ENCODE measurements around the gene ABCC1.

- TF ChIP-seq CTCF (IDR thresholded peaks at IDR 0.05) (no peak), HMGXB4 (CRISPR knock-in tag; IDR thresholded peaks at IDR 0.05) (no peak), JUN (CRISPR knock-in tag; IDR thresholded peaks at IDR 0.05) (no peak), ZMAT4 (CRISPR knock-in tag; IDR thresholded peaks at IDR 0.05) (no peak), ELF4 (CRISPR knock-in tag; IDR thresholded peaks at IDR 0.05; ENCODE audit: low read depth) (no peak), ERG (CRISPR knock-in tag; IDR thresholded peaks at IDR 0.05) (no peak), GRHL2 (CRISPR knock-in tag; IDR thresholded peaks at IDR 0.05; ENCODE audit: insufficient replicate concordance, severe bottlenecking) (no peak), PRRX2 (CRISPR knock-in tag; IDR thresholded peaks at IDR 0.05) (no peak), ATF2 (CRISPR knock-in tag; IDR thresholded peaks at IDR 0.05; ENCODE audit: borderline replicate concordance, low read depth) (no peak), E2F1 (CRISPR knock-in tag; IDR thresholded peaks at IDR 0.05) (no peak), CREM (CRISPR knock-in tag; IDR thresholded peaks at IDR 0.05) (no peak)
Observed at GRCh38 chr16:16014329-16015224, 65.2 kb downstream of the ABCC1 start.

Data from WTC11 (cell line).